Cardiac fibroblast (primary cell): ENCODE measurements around the gene SOD3.

Experiments used
- DNase-seq, 2 donors: peaks; one replicate each; pipeline versions ENCODE4 v3.0.0 to v3.0.0-alpha.2; 2010; ENCODE audit warnings: low read depth in 2 of 2
- H3K4me3 ChIP-seq, 2 donors: replicated peaks in 1 of 2; 1 replicate in 1 of 2; 2 replicates in 1 of 2; pipeline ENCODE4 v1.5.1; 2011; ENCODE audit warnings: low read depth in 2 of 2, low read length in 2 of 2, mild to moderate bottlenecking in 2 of 2, moderate library complexity in 1 of 2
- CTCF ChIP-seq: IDR thresholded peaks from one replicate; pipeline ENCODE4 v1.5.1; 2011; ENCODE audit warnings: low read depth, mild to moderate bottlenecking, low read length, inconsistent platforms

Gene SOD3

DNA sequence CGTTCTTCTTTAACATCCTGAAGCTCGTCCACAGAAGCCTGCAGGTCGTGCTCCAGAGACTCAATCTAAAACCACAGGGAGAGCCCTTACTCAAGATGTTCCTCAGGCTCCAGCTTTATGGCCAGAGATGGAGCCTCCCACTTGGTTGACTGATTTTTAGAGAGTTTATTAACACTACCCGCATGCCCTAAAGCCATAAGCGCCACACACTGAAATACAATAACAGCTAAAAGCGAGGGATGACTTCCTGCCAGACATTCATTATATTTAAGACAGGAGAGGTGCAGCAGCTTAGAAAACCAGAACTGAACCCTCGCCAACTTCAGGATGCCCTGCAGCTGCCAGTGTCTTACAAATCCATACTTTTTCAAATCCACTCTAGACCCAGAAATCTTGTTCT, 42.0 kb downstream of the SOD3 start:
- no peak for TF ChIP-seq CTCF
- H3K4me3 ChIP-seq: no peak overlapping the region
- DNase-seq: no peak

GRCh38 chr4:24837781-24838180, 42.4 kb downstream of the SOD3 start:
- DNase-seq: no peak
- H3K4me3 ChIP-seq: no peak overlapping the region
- no peak for TF ChIP-seq CTCF

GRCh38 chr4:24840362-24840761, 45.0 kb downstream of the SOD3 start:
- no peak overlapping the region for H3K4me3 ChIP-seq
- no peak for DNase-seq
- no peak for TF ChIP-seq CTCF

DNA sequence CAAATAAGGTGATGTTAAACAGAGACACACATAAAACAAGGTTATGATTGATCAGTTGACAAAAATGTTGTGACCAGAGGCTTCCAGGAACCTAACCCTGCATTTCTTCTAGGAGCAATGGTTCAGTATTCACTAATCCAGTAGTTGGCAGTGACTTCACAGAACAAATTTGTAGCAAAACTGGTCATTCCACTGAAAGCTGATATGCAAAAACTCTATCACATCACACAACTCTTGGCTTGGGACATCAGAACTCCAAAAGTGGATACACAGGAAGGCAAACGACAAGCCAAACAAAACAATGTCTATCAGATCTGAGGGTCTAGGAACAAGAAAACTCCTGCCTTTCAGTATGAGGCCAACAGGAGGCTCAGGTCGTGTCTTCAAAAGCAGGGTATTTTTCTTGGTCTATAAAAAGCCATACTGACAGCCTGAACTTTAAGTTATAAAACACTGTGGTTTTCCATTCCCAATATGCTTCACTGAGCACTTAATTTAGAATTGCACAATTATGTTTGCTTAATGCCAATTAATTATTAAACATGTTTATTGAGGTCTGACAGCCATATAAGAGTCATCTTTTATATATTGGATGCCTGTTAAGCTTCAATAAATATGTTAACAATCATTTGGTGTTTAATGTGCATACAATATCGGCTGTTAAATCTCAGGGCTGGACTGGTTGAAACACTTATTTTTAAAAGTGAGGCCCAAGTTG, 45.6 kb downstream of the SOD3 start:
- TF ChIP-seq CTCF: no peak
- no peak for DNase-seq
- no peak overlapping the region for H3K4me3 ChIP-seq

- TF ChIP-seq CTCF: no peak
- no peak for DNase-seq
- no peak overlapping the region for H3K4me3 ChIP-seq
Observed at GRCh38 chr4:24842356-24842755, 47.0 kb downstream of the SOD3 start.

GRCh38 chr4:24843096-24843495, 47.7 kb downstream of the SOD3 start:
- no peak for DNase-seq
- no peak for TF ChIP-seq CTCF

GRCh38 chr4:24845132-24845531, 49.8 kb downstream of the SOD3 start:
- no peak for DNase-seq
- no peak for TF ChIP-seq CTCF
- H3K4me3 ChIP-seq: no peak overlapping the region

More at GRCh38 chr4:24843096-24843495, 47.7 kb downstream of the SOD3 start:
- no peak overlapping the region for H3K4me3 ChIP-seq
